ENCODE data around the gene PHF21A. TPM values are rescaled to one million over a fixed set of nuclear protein-coding genes. Genes with fewer than 3 reads are reported as not detected.

PHF21A gene
- total and polyA plus RNA-seq, 2 of the 8 experiments (the other 6 are each of a cell fraction or from before 2014, with no cell fraction given): 17.6 to 40.3 TPM

GRCh38 chr11:45892856-45893255, 228.4 kb downstream of the PHF21A start (continued):
- TF ChIP-seq CEBPB (IDR thresholded peaks at IDR 0.05; ENCODE audit: low read depth, low read length) (no peak), CBX5 (IDR thresholded peaks at IDR 0.05; ENCODE audit: low read depth, low read length) (no peak), SUZ12 (IDR thresholded peaks at IDR 0.05; ENCODE audit: low read length) (no peak), CTCF (IDR thresholded peaks at IDR 0.05; ENCODE audit: control extremely low read depth in 1 of 3, insufficient read depth in 1 of 3, low read depth in 1 of 3, low read length in 3 of 3) (no peak), CTBP2 (IDR thresholded peaks at IDR 0.05; ENCODE audit: borderline replicate concordance, insufficient read depth, insufficient read length, low read length) (no peak), RFX5 (IDR thresholded peaks at IDR 0.05; ENCODE audit: borderline replicate concordance, low read depth, low read length) (no peak), TAF7 (optimal IDR thresholded peaks at IDR 0.05; ENCODE audit: borderline replicate concordance, low read depth, low read length) (no peak)
